H1 (cell line): ENCODE data around the gene MLANA. TPM values are rescaled to one million over a fixed set of nuclear protein-coding genes. Genes with fewer than 3 reads are reported as not detected.

ENCODE experiments used
- CTCF ChIA-PET: fragments of 300-600 bp; sonication (Branson Sonifier 250); formaldehyde crosslinking; loops from one replicate; lab custom pipeline; 2021; ENCODE audit not compliant: partially characterized antibody; lab: Charles Lee
- POLR2A ChIA-PET: fragments of 300-600 bp; sonication (Branson Sonifier 250); formaldehyde crosslinking; loops from one replicate; lab custom pipeline; 2021; ENCODE audit warnings: inconsistent platforms; ENCODE audit not compliant: partially characterized antibody; lab: Charles Lee
- DNase-seq, 2 experiments: peaks; one replicate each; pipeline versions ENCODE4 v3.0.0 to v3.0.0-alpha.2; 2010 to 2022; ENCODE audit warnings: low spot score in 2 of 2, low read depth in 1 of 2, mixed read lengths in 1 of 2
- FAIRE-seq: peaks from 2 replicates; lab custom pipeline; 2011; peaks lifted over from hg19 to GRCh38; lab: Jason Lieb, UNC
- H2AFZ ChIP-seq: 2 replicates; pipeline ENCODE4 v1.8.1; 2012; ENCODE audit warnings: low read length, inconsistent platforms
- H2AK5ac ChIP-seq: 2 replicates; pipeline ENCODE4 v1.6.1; 2013; ENCODE audit warnings: low read depth, low read length
- H2BK120ac ChIP-seq: replicated peaks from 2 replicates; pipeline ENCODE3; 2013; ENCODE audit warnings: low read depth, low read length, inconsistent platforms
- H2BK12ac ChIP-seq: 2 replicates; pipeline ENCODE4 v1.6.1; 2013; ENCODE audit warnings: low read depth, low read length
- H2BK15ac ChIP-seq: 2 replicates; pipeline ENCODE4 v1.6.1; 2013; ENCODE audit warnings: low read length
- H2BK20ac ChIP-seq: 2 replicates; pipeline ENCODE4 v1.6.1; 2013; ENCODE audit warnings: low read length
- H2BK5ac ChIP-seq: 2 replicates; pipeline ENCODE4 v1.6.1; 2013; ENCODE audit warnings: low read depth, low read length
- H3K14ac ChIP-seq: 2 replicates; pipeline ENCODE4 v1.6.1; 2013; ENCODE audit warnings: inconsistent platforms; ENCODE audit not compliant: insufficient read length
- H3K18ac ChIP-seq: 2 replicates; pipeline ENCODE4 v1.6.1; 2013; ENCODE audit warnings: low read length; ENCODE audit errors: extremely low read depth
- H3K23ac ChIP-seq: 2 replicates; pipeline ENCODE4 v1.6.1; 2013; ENCODE audit warnings: inconsistent platforms; ENCODE audit not compliant: insufficient read length
- H3K23me2 ChIP-seq: 2 replicates; pipeline ENCODE4 v1.6.1; 2013; ENCODE audit warnings: low read depth, low read length
- H3K27ac ChIP-seq: 2 replicates; pipeline ENCODE4 v1.6.1; 2011; ENCODE audit warnings: low read depth, low read length, inconsistent platforms
- H3K27me3 ChIP-seq, 4 experiments: replicated peaks in 1 of 4; 1 replicate in 1 of 4; 2 replicates in 3 of 4; pipeline versions ENCODE4 v1.6.1 to v1.8.1; 2011 to 2013; ENCODE audit warnings: low read length in 3 of 4, mild to moderate bottlenecking in 3 of 4, inconsistent platforms in 2 of 4, mixed read lengths in 2 of 4, moderate library complexity in 1 of 4; ENCODE audit not compliant: control insufficient read depth in 3 of 4, insufficient read depth in 3 of 4; ENCODE audit errors: extremely low read depth in 1 of 4
- H3K36me3 ChIP-seq, 4 experiments: 2 replicates each; pipeline versions ENCODE4 v1.6.1 to v1.8.1; 2011 to 2013; ENCODE audit warnings: mild to moderate bottlenecking in 4 of 4, low read length in 3 of 4, moderate library complexity in 2 of 4, control low read depth in 1 of 4, inconsistent platforms in 1 of 4; ENCODE audit not compliant: insufficient read depth in 4 of 4, control insufficient read depth in 2 of 4
- H3K4ac ChIP-seq: replicated peaks from 2 replicates; pipeline ENCODE3; 2013; ENCODE audit warnings: low read length, low read depth, mixed read lengths, inconsistent platforms; ENCODE audit not compliant: insufficient read length
- H3K4me1 ChIP-seq, 4 experiments: replicated peaks in 1 of 4; 1 replicate in 1 of 4; 2 replicates in 3 of 4; pipeline versions ENCODE4 v1.6.1 to v1.8.1; 2011 to 2013; ENCODE audit warnings: low read length in 3 of 4, inconsistent platforms in 2 of 4, mixed read lengths in 1 of 4; ENCODE audit not compliant: insufficient read depth in 4 of 4, control insufficient read depth in 3 of 4
- H3K4me2 ChIP-seq, 2 experiments: 2 replicates each; pipeline versions ENCODE4 v1.6.1 to v1.8.1; 2011 to 2013; ENCODE audit warnings: low read depth in 2 of 2, low read length in 2 of 2, control low read depth in 1 of 2, inconsistent platforms in 1 of 2, mild to moderate bottlenecking in 1 of 2; ENCODE audit not compliant: insufficient read depth in 1 of 2
- H3K4me3 ChIP-seq, 4 experiments: fragments of 200-600, 300-600 bp in 1 of 4; sonication (generic), shearing (Covaris generic), sonication (Bioruptor Twin) in 1 of 4; 2 replicates each; pipeline versions ENCODE4 v1.5.1 to v1.8.1; 2011 to 2016; ENCODE audit warnings: low read length in 4 of 4, low read depth in 3 of 4, control low read depth in 2 of 4, inconsistent platforms in 2 of 4, mild to moderate bottlenecking in 2 of 4, mixed read lengths in 1 of 4, moderate library complexity in 1 of 4; ENCODE audit not compliant: insufficient read depth in 2 of 4; ENCODE audit errors: extremely low read depth in 1 of 4
- H3K56ac ChIP-seq: replicated peaks from 2 replicates; pipeline ENCODE3; 2013; ENCODE audit warnings: low read depth, mild to moderate bottlenecking, mixed read lengths, low read length, inconsistent platforms; ENCODE audit not compliant: insufficient read length
- H3K79me1 ChIP-seq: 2 replicates; pipeline ENCODE4 v1.6.1; 2013; ENCODE audit warnings: low read depth, low read length, control low read depth
- H3K79me2 ChIP-seq, 2 experiments: 2 replicates each; pipeline versions ENCODE4 v1.6.1 to v1.8.1; 2012 to 2013; ENCODE audit warnings: low read length in 2 of 2, mild to moderate bottlenecking in 2 of 2, inconsistent platforms in 1 of 2; ENCODE audit not compliant: insufficient read depth in 2 of 2, control insufficient read depth in 1 of 2
- H3K9ac ChIP-seq, 4 experiments: replicated peaks in 1 of 4; 1 replicate in 1 of 4; 2 replicates in 3 of 4; pipeline versions ENCODE4 v1.6.1 to v1.8.1; 2011 to 2013; ENCODE audit warnings: low read depth in 3 of 4, low read length in 3 of 4, control low read depth in 2 of 4, mild to moderate bottlenecking in 2 of 4, moderate library complexity in 2 of 4, inconsistent platforms in 1 of 4; ENCODE audit errors: extremely low read depth in 1 of 4
- H3K9me3 ChIP-seq, 2 experiments: 2 replicates each; pipeline versions ENCODE4 v1.6.1 to v1.8.1; 2012 to 2013; ENCODE audit warnings: mild to moderate bottlenecking in 2 of 2, moderate library complexity in 2 of 2, control low read depth in 1 of 2, inconsistent platforms in 1 of 2, low read depth in 1 of 2, low read length in 1 of 2, mixed read lengths in 1 of 2; ENCODE audit not compliant: insufficient read depth in 2 of 2
- H4K20me1 ChIP-seq, 2 experiments: replicated peaks in 1 of 2; 2 replicates each; pipeline versions ENCODE3 to v1.8.1; 2011 to 2013; ENCODE audit warnings: inconsistent platforms in 2 of 2, low read length in 2 of 2, mild to moderate bottlenecking in 1 of 2; ENCODE audit not compliant: insufficient read depth in 2 of 2, control insufficient read depth in 1 of 2
- H4K5ac ChIP-seq: 2 replicates; pipeline ENCODE4 v1.6.1; 2013; ENCODE audit warnings: low read length, low read depth, mixed read lengths, inconsistent platforms; ENCODE audit not compliant: insufficient read length
- H4K8ac ChIP-seq: 2 replicates; pipeline ENCODE4 v1.8.0; 2013; ENCODE audit warnings: mild to moderate bottlenecking, moderate library complexity, low read length, inconsistent platforms; ENCODE audit not compliant: insufficient read depth; ENCODE audit errors: extremely low read depth
- H4K91ac ChIP-seq: replicated peaks from 2 replicates; pipeline ENCODE3; 2013; ENCODE audit warnings: low read length, mixed read lengths, inconsistent platforms; ENCODE audit not compliant: insufficient read length
- ASH2L ChIP-seq: fragments of 200-600, 300-600 bp; sonication (generic); IDR thresholded peaks from one replicate; pipeline ENCODE4 v1.7.1; 2017; ENCODE audit warnings: low read length
- BACH1 ChIP-seq: IDR thresholded peaks from 2 replicates; pipeline ENCODE4 v1.6.1; 2012; ENCODE audit warnings: low read length, improper control_type of control experiment
- BRCA1 ChIP-seq: IDR thresholded peaks from 2 replicates; pipeline ENCODE4 v1.6.1; 2012; ENCODE audit warnings: low read depth, low read length, improper control_type of control experiment
- CBX8 ChIP-seq: fragments of 300-800, 300-1000 bp; sonication (generic); IDR thresholded peaks from 2 replicates; pipeline ENCODE4 v1.7.1; 2016; ENCODE audit warnings: low read depth, low read length, borderline replicate concordance
- CEBPB ChIP-seq: IDR thresholded peaks from 2 replicates; pipeline ENCODE4 v1.6.1; 2012; ENCODE audit warnings: low read depth, low read length
- EP300 ChIP-seq, 2 experiments: IDR thresholded peaks; 1 replicate in 1 of 2; 2 replicates in 1 of 2; pipeline ENCODE4 v1.6.1; 2011 to 2012; ENCODE audit warnings: low read depth in 2 of 2, low read length in 2 of 2, mild to moderate bottlenecking in 2 of 2, borderline replicate concordance in 1 of 2, inconsistent platforms in 1 of 2, moderate library complexity in 1 of 2
- EZH2 ChIP-seq: fragments of 200-600 bp; sonication (generic); IDR thresholded peaks from 2 replicates; pipeline ENCODE4 v1.7.1; 2012; ENCODE audit warnings: low read depth, mild to moderate bottlenecking, moderate library complexity, low read length, inconsistent platforms; ENCODE audit not compliant: severe bottlenecking
- HDAC2 ChIP-seq, 2 experiments: fragments of 300-600 bp in 1 of 2; sonication (generic) in 1 of 2; IDR thresholded peaks; 2 replicates each; pipeline ENCODE4 v1.6.1; 2011 to 2012; ENCODE audit warnings: low read depth in 2 of 2, low read length in 2 of 2, mild to moderate bottlenecking in 2 of 2, moderate library complexity in 2 of 2, borderline replicate concordance in 1 of 2, inconsistent platforms in 1 of 2
- HDAC6 ChIP-seq: IDR thresholded peaks from one replicate; pipeline ENCODE4 v1.7.1; 2012; ENCODE audit warnings: low read depth, mild to moderate bottlenecking, inconsistent platforms, low read length, moderate library complexity
- NRF1 ChIP-seq: IDR thresholded peaks from 2 replicates; pipeline ENCODE4 v1.6.1; 2011; ENCODE audit warnings: mild to moderate bottlenecking, low read depth, low read length, improper control_type of control experiment
- RAD21 ChIP-seq, 2 experiments: IDR thresholded peaks in 1 of 2; conservative IDR thresholded peaks in 1 of 2; 2 replicates each; pipeline ENCODE4 v1.6.1; 2011; ENCODE audit warnings: low read depth in 2 of 2, low read length in 2 of 2, improper control_type of control experiment in 1 of 2, inconsistent platforms in 1 of 2, mild to moderate bottlenecking in 1 of 2, moderate library complexity in 1 of 2
- TAF1 ChIP-seq: IDR thresholded peaks from 2 replicates; pipeline ENCODE4 v1.6.1; 2011; ENCODE audit warnings: mild to moderate bottlenecking, low read depth, low read length
- TCF12 ChIP-seq: IDR thresholded peaks from 2 replicates; pipeline ENCODE4 v1.6.1; 2011; ENCODE audit warnings: low read depth, mild to moderate bottlenecking, low read length
- WGBS, 2 experiments: shearing (Covaris generic) in 1 of 2; methylation state at CpG; one replicate each; pipeline versions ENCODE4 v1.1.6 to v1.1.7; 2013 to 2015; ENCODE audit warnings: low lambda C conversion rate in 2 of 2, mixed read lengths in 2 of 2, inconsistent platforms in 1 of 2, low coverage in 1 of 2, missing lambda C conversion rate in 1 of 2; ENCODE audit not compliant: insufficient replicate concordance in 2 of 2, insufficient coverage in 1 of 2, insufficient read length in 1 of 2; ENCODE audit errors: extremely low coverage in 1 of 2, missing lambda C conversion rate in 1 of 2; 5-methylcytosine and 5-hydroxymethylcytosine counted together
- polyA plus RNA-seq, 7 experiments: library from polyadenylated mRNA; depleted of rRNA in 3 of 7; stranded (reverse) in 5 of 7; unstranded in 2 of 7; fragments of >200 nt in 5 of 7; fragments of 200-250 nt in 2 of 7; gene quantifications; 1 replicate in 5 of 7; 2 replicates in 1 of 7; 4 replicates in 1 of 7; pipeline versions ENCODE4 v1.2.1 to v1.2.3, GENCODE V29; 2011 to 2013; ENCODE audit warnings: missing spikeins in 2 of 7, mixed read lengths in 2 of 7
- total RNA-seq: library from RNA; stranded (reverse); fragmentation: NEBNext Ultra II Directional; extraction: Animal tissue kit (Norgen Biotek cat#: 25700); gene quantifications from 2 replicates; pipeline ENCODE4 v1.2.1, GENCODE V29; 2021
- TF ChIP-seq, protein P1 (sequence below): IDR thresholded peaks from 2 replicates; pipeline ENCODE4 v1.6.1; 2012; ENCODE audit warnings: inconsistent platforms

Gene MLANA
- total and polyA plus RNA-seq, 2 of the 8 experiments (the other 6 are each of a cell fraction or from before 2014, with no cell fraction given) = not detected

DNA sequence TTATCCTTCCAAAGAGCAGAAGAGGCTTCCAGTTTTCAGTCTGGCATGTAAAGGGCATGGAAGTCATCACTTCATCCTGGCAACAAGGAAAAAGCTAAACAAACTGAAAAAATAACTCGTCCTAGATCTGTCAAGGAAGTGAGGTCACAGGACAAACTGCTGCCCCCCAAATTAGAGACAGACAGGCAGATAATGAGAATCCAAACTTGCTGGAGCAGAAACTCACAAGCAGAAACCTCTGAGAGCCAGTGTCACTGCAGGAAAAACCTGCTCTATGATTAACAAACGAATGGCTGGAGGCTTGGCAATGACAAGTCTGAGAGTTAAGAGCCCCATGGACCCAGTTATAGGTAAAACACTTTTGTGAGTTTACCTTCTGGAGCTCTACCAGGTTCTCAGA is 18.9 kb upstream of the MLANA start:
- Histone ChIP-seq H3K4me3 (no peak overlapping the region), H2BK5ac (no peak overlapping the region), H3K4ac (no peak overlapping the region), H3K18ac (no peak overlapping the region), H3K9me3 (no peaks in the 10 kb centered on the region), H2BK120ac (no peak overlapping the region), H2AK5ac (no peak overlapping the region), H4K20me1 (no peaks in the 10 kb centered on the region), H3K9ac (no peak overlapping the region), H3K14ac (no peak overlapping the region), H3K27me3 (no peaks in the 10 kb centered on the region), H4K5ac (no peak overlapping the region), H4K8ac (no peak overlapping the region), H3K23ac (no peak overlapping the region), H2BK20ac (no peak overlapping the region), H3K23me2 (no peaks in the 10 kb centered on the region), H3K56ac (no peak overlapping the region), H3K4me2 (no peak overlapping the region), H2BK15ac (no peak overlapping the region), H3K79me2 (no peaks in the 10 kb centered on the region), H2AFZ (no peak overlapping the region), H3K27ac (no peak overlapping the region), H3K36me3 (no peaks in the 10 kb centered on the region), H3K79me1 (no peaks in the 10 kb centered on the region), H2BK12ac (no peak overlapping the region), H3K4me1 (peaks cover 0 to 3% (median 1%) of the 10 kb centered on the region in 4 experiments; a peak in 1 of 7 replicates), H4K91ac (no peak overlapping the region)
- ChIA-PET POLR2A (no interaction called here), CTCF (interaction anchor here (0.8 to 3.5 kb wide), 3 partner anchors 14 to 435 kb away, joined by 3 to 38 read pairs (median 17); no protein-coding TSS in a partner anchor)
- 90% methylated on average over 2 of the region's 2 CpGs; no CpG with 5 or more reads in 1 of the 2 experiments for WGBS, 2 experiments
- FAIRE-seq (no peak), DNase-seq (no peak)
- no peak for TF ChIP-seq TAF1
- TF ChIP-seq EP300 (IDR thresholded peaks at IDR 0.05; ENCODE audit: borderline replicate concordance in 1 of 2, low read depth in 2 of 2, low read length in 2 of 2) = no peak
- no peak for TF ChIP-seq TCF12
- TF ChIP-seq CEBPB = no peak
- TF ChIP-seq CBX8 = no peak
- TF ChIP-seq BACH1 = no peak
- TF ChIP-seq, protein P1, sequence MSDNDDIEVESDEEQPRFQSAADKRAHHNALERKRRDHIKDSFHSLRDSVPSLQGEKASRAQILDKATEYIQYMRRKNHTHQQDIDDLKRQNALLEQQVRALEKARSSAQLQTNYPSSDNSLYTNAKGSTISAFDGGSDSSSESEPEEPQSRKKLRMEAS = no peak
- no peak for TF ChIP-seq RAD21 (IDR thresholded peaks at IDR 0.05 in 1 of 2, conservative IDR thresholded peaks at IDR 0.05 in 1 of 2; ENCODE audit: low read depth in 2 of 2, low read length in 2 of 2)
- no peak for TF ChIP-seq NRF1
- TF ChIP-seq ASH2L = no peak
- TF ChIP-seq BRCA1 = no peak
- no peak for TF ChIP-seq EZH2
- TF ChIP-seq HDAC2 (IDR thresholded peaks at IDR 0.05; ENCODE audit: borderline replicate concordance in 1 of 2, low read depth in 2 of 2, low read length in 2 of 2) = no peak
- TF ChIP-seq HDAC6 = no peak
